Measurements from ENCODE around the gene SLC6A1.

The SLC6A1 gene

GRCh38 chr3:11059090-11059798, 66.7 kb downstream of the SLC6A1 start:
- TF ChIP-seq CTCF (IDR thresholded peaks at IDR 0.05; ENCODE audit: low read depth, low read length) = peak; percentile 90

GRCh38 chr3:11059799-11060115, 67.2 kb downstream of the SLC6A1 start:
- H3K4me3 ChIP-seq (ENCODE audit: low read depth, low read length) = no peak overlapping the region
- TF ChIP-seq CTCF (IDR thresholded peaks at IDR 0.05; ENCODE audit: low read depth, low read length) = no peak

More at GRCh38 chr3:11059090-11059798, 66.7 kb downstream of the SLC6A1 start:
- no peak overlapping the region for H3K4me3 ChIP-seq (ENCODE audit: low read depth, low read length)

GRCh38 chr3:11060500-11061251, 68.1 kb downstream of the SLC6A1 start:
- TF ChIP-seq CTCF (IDR thresholded peaks at IDR 0.05; ENCODE audit: low read depth, low read length) = peak; percentile 74
- H3K4me3 ChIP-seq (ENCODE audit: low read depth, low read length) = peak overlapping the region; percentile 53

GRCh38 chr3:11061268-11061871, 68.8 kb downstream of the SLC6A1 start:
- peak overlapping the region; percentile 53 for H3K4me3 ChIP-seq (ENCODE audit: low read depth, low read length)

GRCh38 chr3:11062704-11063103, 70.2 kb downstream of the SLC6A1 start:
- H3K4me3 ChIP-seq (ENCODE audit: low read depth, low read length) = no peak overlapping the region

GRCh38 chr3:11071096-11071755, 78.7 kb downstream of the SLC6A1 start:
- no peak for TF ChIP-seq CTCF (IDR thresholded peaks at IDR 0.05; ENCODE audit: low read depth, low read length)
- H3K4me3 ChIP-seq (ENCODE audit: low read depth, low read length) = no peak overlapping the region

More at GRCh38 chr3:11062704-11063103, 70.2 kb downstream of the SLC6A1 start:
- TF ChIP-seq CTCF (IDR thresholded peaks at IDR 0.05; ENCODE audit: low read depth, low read length) = no peak

- no peak for TF ChIP-seq CTCF (IDR thresholded peaks at IDR 0.05; ENCODE audit: low read depth, low read length)
- no peak overlapping the region for H3K4me3 ChIP-seq (ENCODE audit: low read depth, low read length)
Observed at GRCh38 chr3:11072631-11073030, 80.1 kb downstream of the SLC6A1 start.
